Kidney epithelial cell (primary cell): ENCODE measurements around the gene CCDC102A. TPM values are rescaled to one million over a fixed set of nuclear protein-coding genes. Genes with fewer than 3 reads are reported as not detected.
"Not testable (repeated sequence)": the region's sequence is repeated elsewhere in the genome, so short reads cannot be mapped to it uniquely, and the experiment has no call there.

ENCODE experiments used
- DNase-seq: peaks from one replicate; pipeline ENCODE4 v3.0.0-alpha.2; 2010; ENCODE audit warnings: low read depth
- H3K27me3 ChIP-seq: 2 replicates; pipeline ENCODE4 v1.6.0; 2011; ENCODE audit warnings: low read length; ENCODE audit not compliant: control insufficient read depth, insufficient read depth
- H3K36me3 ChIP-seq: 2 replicates; pipeline ENCODE4 v1.5.1; 2011; ENCODE audit warnings: low read length; ENCODE audit not compliant: control insufficient read depth, insufficient read depth
- H3K4me3 ChIP-seq: 2 replicates; pipeline ENCODE4 v1.5.1; 2011; ENCODE audit warnings: low read depth, mild to moderate bottlenecking, control low read depth, low read length
- CTCF ChIP-seq: IDR thresholded peaks from 2 replicates; pipeline ENCODE4 v1.5.1; 2011; ENCODE audit warnings: mild to moderate bottlenecking, moderate library complexity, low read length, control low read depth, inconsistent platforms; ENCODE audit not compliant: insufficient read depth, poor library complexity, severe bottlenecking
- total RNA-seq: library from RNA; depleted of rRNA; stranded (reverse); fragments of >200 nt; gene quantifications from 2 replicates; pipeline ENCODE4 v1.2.3, GENCODE V29; 2015

CCDC102A gene
- total RNA-seq, 1 donor from 2014 or later: 11.4 TPM

GRCh38 chr16:57551057-57551456 lies 14.7 kb upstream of the CCDC102A start:
- H3K27me3 ChIP-seq: no peaks in the 10 kb centered on the region

GRCh38 chr16:57549730-57550129 lies 13.4 kb upstream of the CCDC102A start:
- TF ChIP-seq CTCF: no peak
- no peak overlapping the region for H3K4me3 ChIP-seq

More at GRCh38 chr16:57551057-57551456, 14.7 kb upstream of the CCDC102A start:
- H3K36me3 ChIP-seq: no peaks in the 10 kb centered on the region
- no peak for DNase-seq
- no peak for TF ChIP-seq CTCF
- H3K4me3 ChIP-seq: no peak overlapping the region

GRCh38 chr16:57548408-57548807 lies 12.0 kb upstream of the CCDC102A start:
- Histone ChIP-seq H3K36me3 (no peaks in the 10 kb centered on the region), H3K27me3 (no peaks in the 10 kb centered on the region), H3K4me3 (no peak overlapping the region)
- no peak for TF ChIP-seq CTCF
- DNase-seq: no peak

More at GRCh38 chr16:57549730-57550129, 13.4 kb upstream of the CCDC102A start:
- H3K27me3 ChIP-seq: no peaks in the 10 kb centered on the region
- H3K36me3 ChIP-seq: no peaks in the 10 kb centered on the region
- no peak for DNase-seq

- not testable (repeated sequence) for H3K27me3 ChIP-seq, H3K4me3 ChIP-seq, DNase-seq, H3K36me3 ChIP-seq
Measured at GRCh38 chr16:57547524-57547923, 11.2 kb upstream of the CCDC102A start.

- TF ChIP-seq CTCF: no peak
- Histone ChIP-seq H3K4me3 (no peak overlapping the region), H3K36me3 (no peaks in the 10 kb centered on the region), H3K27me3 (no peaks in the 10 kb centered on the region)
- DNase-seq: no peak
Measured at GRCh38 chr16:57544124-57544653, 7.8 kb upstream of the CCDC102A start.

- Histone ChIP-seq H3K27me3 (no peaks in the 10 kb centered on the region), H3K4me3 (no peak overlapping the region), H3K36me3 (no peaks in the 10 kb centered on the region)
- TF ChIP-seq CTCF: no peak
- DNase-seq: no peak
Measured at GRCh38 chr16:57541754-57542435, 5.5 kb upstream of the CCDC102A start.
